Parathyroid adenoma (tissue), 2 donors: Measurements from ENCODE around the gene CAPZA2.

Experiments
- H2AFZ ChIP-seq: fragments of 300-600 bp; sonication (generic); one replicate; pipeline ENCODE4 v1.7.0; 2017; ENCODE audit warnings: antibody characterized with exemption, mild to moderate bottlenecking
- H3K27ac ChIP-seq: fragments of 300-600 bp; sonication (generic); one replicate; pipeline ENCODE4 v1.7.0; 2017
- H3K27me3 ChIP-seq: fragments of 300-600 bp; sonication (generic); one replicate; pipeline ENCODE4 v1.7.0; 2017; ENCODE audit warnings: low read length; ENCODE audit not compliant: control insufficient read depth, insufficient read depth
- H3K36me3 ChIP-seq: fragments of 300-600 bp; sonication (generic); one replicate; pipeline ENCODE4 v1.7.0; 2017; ENCODE audit warnings: low read length; ENCODE audit not compliant: control insufficient read depth, insufficient read depth
- H3K4me1 ChIP-seq: fragments of 300-600 bp; sonication (generic); one replicate; pipeline ENCODE4 v1.7.0; 2017; ENCODE audit warnings: control low read depth
- H3K4me2 ChIP-seq: fragments of 300-600 bp; sonication (generic); one replicate; pipeline ENCODE4 v1.7.0; 2017; ENCODE audit warnings: low read length
- H3K4me3 ChIP-seq: fragments of 300-600 bp; sonication (generic); one replicate; pipeline ENCODE4 v1.7.0; 2017; ENCODE audit warnings: low read depth, low read length
- H3K79me2 ChIP-seq: fragments of 300-600 bp; sonication (generic); one replicate; pipeline ENCODE4 v1.7.0; 2017; ENCODE audit warnings: control low read depth
- H3K9ac ChIP-seq: fragments of 300-600 bp; sonication (generic); one replicate; pipeline ENCODE4 v1.7.0; 2017; ENCODE audit warnings: mild to moderate bottlenecking
- H3K9me3 ChIP-seq: fragments of 300-600 bp; sonication (generic); one replicate; pipeline ENCODE4 v1.7.0; 2017; ENCODE audit warnings: low read length; ENCODE audit not compliant: control insufficient read depth
- TF ChIP-seq, protein P1 (sequence below): fragments of 300-600 bp; sonication (generic); IDR thresholded peaks from one replicate; pipeline ENCODE4 v1.7.0; 2017; ENCODE audit warnings: antibody characterized with exemption, mild to moderate bottlenecking
- donor health status: primary hyperparathyroidism.

Gene CAPZA2

DNA sequence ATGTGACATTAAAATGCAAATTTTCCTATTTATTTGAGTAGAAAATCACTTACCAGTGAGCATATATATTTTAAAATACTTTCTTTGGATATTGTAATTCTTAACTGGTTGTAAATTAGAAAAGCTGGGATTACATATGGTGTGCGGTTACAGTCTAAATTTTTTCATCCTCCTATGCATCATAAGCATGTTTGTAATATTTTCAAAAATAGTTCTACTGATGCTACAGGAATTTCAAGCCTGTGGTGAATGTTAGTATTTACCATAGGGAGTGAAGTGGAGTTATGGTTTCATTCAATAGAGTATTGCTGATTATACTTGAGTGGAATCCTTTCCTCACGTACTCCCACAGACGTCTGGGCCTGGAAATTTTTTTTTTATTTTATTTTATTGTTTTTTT is 56.3 kb downstream of the CAPZA2 start:
- H3K36me3 ChIP-seq: no peaks in the 10 kb centered on the region
- no peak overlapping the region for H2AFZ ChIP-seq
- TF ChIP-seq, protein P1, sequence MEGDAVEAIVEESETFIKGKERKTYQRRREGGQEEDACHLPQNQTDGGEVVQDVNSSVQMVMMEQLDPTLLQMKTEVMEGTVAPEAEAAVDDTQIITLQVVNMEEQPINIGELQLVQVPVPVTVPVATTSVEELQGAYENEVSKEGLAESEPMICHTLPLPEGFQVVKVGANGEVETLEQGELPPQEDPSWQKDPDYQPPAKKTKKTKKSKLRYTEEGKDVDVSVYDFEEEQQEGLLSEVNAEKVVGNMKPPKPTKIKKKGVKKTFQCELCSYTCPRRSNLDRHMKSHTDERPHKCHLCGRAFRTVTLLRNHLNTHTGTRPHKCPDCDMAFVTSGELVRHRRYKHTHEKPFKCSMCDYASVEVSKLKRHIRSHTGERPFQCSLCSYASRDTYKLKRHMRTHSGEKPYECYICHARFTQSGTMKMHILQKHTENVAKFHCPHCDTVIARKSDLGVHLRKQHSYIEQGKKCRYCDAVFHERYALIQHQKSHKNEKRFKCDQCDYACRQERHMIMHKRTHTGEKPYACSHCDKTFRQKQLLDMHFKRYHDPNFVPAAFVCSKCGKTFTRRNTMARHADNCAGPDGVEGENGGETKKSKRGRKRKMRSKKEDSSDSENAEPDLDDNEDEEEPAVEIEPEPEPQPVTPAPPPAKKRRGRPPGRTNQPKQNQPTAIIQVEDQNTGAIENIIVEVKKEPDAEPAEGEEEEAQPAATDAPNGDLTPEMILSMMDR: no peak

DNA sequence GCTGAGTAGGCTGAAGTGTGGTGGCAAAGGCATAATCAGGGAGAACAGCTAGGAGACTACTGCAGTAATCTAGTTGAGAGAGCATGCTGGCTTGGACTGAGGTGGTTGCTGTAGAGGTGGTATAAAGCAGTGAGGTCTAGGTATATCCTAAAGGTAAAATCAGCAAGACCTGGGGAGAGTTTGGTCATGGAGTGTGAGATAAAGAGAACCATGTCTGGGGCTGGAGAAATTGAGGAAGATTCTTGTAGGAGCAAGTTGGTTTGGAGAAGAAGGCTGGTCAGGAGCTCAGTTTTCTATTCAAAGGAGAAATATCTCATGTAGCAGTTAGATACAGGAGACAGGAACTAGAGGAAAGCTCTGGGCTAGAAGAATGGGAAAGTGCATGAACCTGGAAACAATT is 58.0 kb downstream of the CAPZA2 start:
- H3K9ac ChIP-seq: no peak overlapping the region
- no peaks in the 10 kb centered on the region for H3K79me2 ChIP-seq
- no peak overlapping the region for H3K27ac ChIP-seq
- H3K27me3 ChIP-seq: no peaks in the 10 kb centered on the region
- TF ChIP-seq, protein P1: no peak
- H3K4me3 ChIP-seq: no peak overlapping the region
- no peaks in the 10 kb centered on the region for H3K36me3 ChIP-seq
- H3K4me2 ChIP-seq: no peak overlapping the region
- no peaks in the 10 kb centered on the region for H3K4me1 ChIP-seq
- no peak overlapping the region for H2AFZ ChIP-seq
- H3K9me3 ChIP-seq: no peaks in the 10 kb centered on the region

More for the DNA sequence above, 56.3 kb downstream of the CAPZA2 start:
- Histone ChIP-seq H3K79me2 (no peaks in the 10 kb centered on the region), H3K27me3 (no peaks in the 10 kb centered on the region), H3K27ac (no peak overlapping the region), H3K4me3 (no peak overlapping the region), H3K4me1 (no peaks in the 10 kb centered on the region), H3K9ac (no peak overlapping the region), H3K4me2 (no peak overlapping the region), H3K9me3 (no peaks in the 10 kb centered on the region)

DNA sequence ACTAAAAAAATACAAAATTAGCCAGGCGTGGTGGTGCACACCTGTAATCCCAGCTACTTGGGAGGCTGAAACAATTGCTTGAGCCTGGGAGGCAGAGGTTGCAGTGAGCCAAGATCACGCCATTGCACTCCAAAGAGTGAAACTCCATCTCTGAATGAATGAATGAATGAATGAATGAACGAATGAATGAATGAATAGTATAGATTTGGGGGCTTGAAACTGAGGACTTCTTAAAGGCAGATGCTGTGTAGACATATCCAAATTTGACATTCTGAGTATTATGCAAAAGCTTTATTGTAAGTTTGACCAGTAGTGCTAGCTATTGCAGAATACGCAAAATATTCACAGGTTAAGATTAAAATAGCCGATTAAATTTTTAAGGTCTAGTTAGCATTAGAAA is 60.2 kb downstream of the CAPZA2 start:
- H3K4me2 ChIP-seq: no peak overlapping the region
- H3K4me1 ChIP-seq: no peaks in the 10 kb centered on the region
- no peak overlapping the region for H3K9ac ChIP-seq
- no peaks in the 10 kb centered on the region for H3K36me3 ChIP-seq
- no peak overlapping the region for H2AFZ ChIP-seq
- H3K9me3 ChIP-seq: no peaks in the 10 kb centered on the region
- TF ChIP-seq, protein P1: no peak
- H3K4me3 ChIP-seq: no peak overlapping the region
- no peaks in the 10 kb centered on the region for H3K27me3 ChIP-seq
- no peaks in the 10 kb centered on the region for H3K79me2 ChIP-seq
- H3K27ac ChIP-seq: no peak overlapping the region

DNA sequence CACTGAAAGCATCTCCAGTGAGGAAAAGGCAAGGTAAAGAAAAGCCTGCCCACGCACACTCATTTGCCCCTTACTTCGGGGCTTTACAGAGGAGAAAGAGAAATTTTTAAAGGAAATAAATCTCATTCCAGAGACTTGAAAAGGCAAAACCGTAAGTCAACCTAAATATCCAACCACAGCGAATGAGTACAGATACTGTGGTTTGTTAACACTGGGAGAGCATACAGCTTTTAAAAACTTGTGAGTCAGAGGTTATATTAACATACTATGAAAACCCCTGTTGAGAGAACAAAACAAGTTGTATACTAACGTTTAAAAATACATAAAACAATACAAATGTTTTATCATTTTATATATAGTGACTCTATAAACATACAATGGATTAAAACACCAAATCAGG is 62.4 kb downstream of the CAPZA2 start:
- H3K27me3 ChIP-seq: no peaks in the 10 kb centered on the region
- H3K4me3 ChIP-seq: no peak overlapping the region
- TF ChIP-seq, protein P1: no peak
- H3K79me2 ChIP-seq: no peaks in the 10 kb centered on the region
- H2AFZ ChIP-seq: no peak overlapping the region
- H3K9me3 ChIP-seq: no peaks in the 10 kb centered on the region
- no peaks in the 10 kb centered on the region for H3K4me1 ChIP-seq
- H3K27ac ChIP-seq: no peak overlapping the region
- H3K36me3 ChIP-seq: no peaks in the 10 kb centered on the region
- no peak overlapping the region for H3K9ac ChIP-seq
- no peak overlapping the region for H3K4me2 ChIP-seq

DNA sequence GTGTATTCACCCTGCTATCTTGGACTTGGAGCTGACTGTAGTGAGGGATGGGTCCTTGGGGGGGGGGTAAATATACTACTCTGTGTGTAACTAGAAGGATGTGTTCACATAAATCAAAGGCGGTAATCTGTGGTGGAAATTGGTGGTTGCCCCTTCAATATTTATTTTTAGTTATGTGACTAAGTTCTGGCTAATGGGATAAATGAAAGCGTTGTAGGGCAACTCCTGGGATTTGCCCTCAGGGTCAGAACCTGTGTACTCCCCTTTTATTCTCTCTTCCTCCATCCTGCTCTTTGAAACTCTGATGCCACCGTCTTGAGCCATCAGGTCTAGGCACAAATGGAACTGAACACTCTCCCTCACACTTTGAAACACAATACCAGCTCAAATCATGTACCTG is 66.6 kb downstream of the CAPZA2 start:
- Histone ChIP-seq H3K27me3 (no peaks in the 10 kb centered on the region), H3K36me3 (no peaks in the 10 kb centered on the region), H3K4me2 (no peak overlapping the region), H3K27ac (no peak overlapping the region), H3K9ac (no peak overlapping the region), H3K9me3 (no peaks in the 10 kb centered on the region), H3K79me2 (no peaks in the 10 kb centered on the region), H3K4me1 (peaks cover 2% of the 10 kb centered on the region), H3K4me3 (no peak overlapping the region), H2AFZ (no peak overlapping the region)
- TF ChIP-seq, protein P1: no peak
